ENCODE measurements around the gene HSH2D.

GRCh38 chr19:16190736-16191135, 47.3 kb downstream of the HSH2D start:
- TF ChIP-seq, protein P1, sequence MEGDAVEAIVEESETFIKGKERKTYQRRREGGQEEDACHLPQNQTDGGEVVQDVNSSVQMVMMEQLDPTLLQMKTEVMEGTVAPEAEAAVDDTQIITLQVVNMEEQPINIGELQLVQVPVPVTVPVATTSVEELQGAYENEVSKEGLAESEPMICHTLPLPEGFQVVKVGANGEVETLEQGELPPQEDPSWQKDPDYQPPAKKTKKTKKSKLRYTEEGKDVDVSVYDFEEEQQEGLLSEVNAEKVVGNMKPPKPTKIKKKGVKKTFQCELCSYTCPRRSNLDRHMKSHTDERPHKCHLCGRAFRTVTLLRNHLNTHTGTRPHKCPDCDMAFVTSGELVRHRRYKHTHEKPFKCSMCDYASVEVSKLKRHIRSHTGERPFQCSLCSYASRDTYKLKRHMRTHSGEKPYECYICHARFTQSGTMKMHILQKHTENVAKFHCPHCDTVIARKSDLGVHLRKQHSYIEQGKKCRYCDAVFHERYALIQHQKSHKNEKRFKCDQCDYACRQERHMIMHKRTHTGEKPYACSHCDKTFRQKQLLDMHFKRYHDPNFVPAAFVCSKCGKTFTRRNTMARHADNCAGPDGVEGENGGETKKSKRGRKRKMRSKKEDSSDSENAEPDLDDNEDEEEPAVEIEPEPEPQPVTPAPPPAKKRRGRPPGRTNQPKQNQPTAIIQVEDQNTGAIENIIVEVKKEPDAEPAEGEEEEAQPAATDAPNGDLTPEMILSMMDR (IDR thresholded peaks at IDR 0.05; ENCODE audit: poor library complexity): no peak
- TF ChIP-seq EZH2 (IDR thresholded peaks at IDR 0.05; ENCODE audit: borderline replicate concordance) (no peak), EZH2phosphoT487 (IDR thresholded peaks at IDR 0.05; ENCODE audit: low read depth, severe bottlenecking, unreplicated experiment) (no peak)
